CD14-positive monocyte (primary cell): ENCODE results near the gene CDH18. TPM values are rescaled to one million over a fixed set of nuclear protein-coding genes. Genes with fewer than 3 reads are reported as not detected.

Source experiments
- DNase-seq, 3 donors: peaks; one replicate each; pipeline ENCODE4 v3.0.0-alpha.2; 2011 to 2022
- H2AFZ ChIP-seq: 2 replicates; pipeline ENCODE4 v1.6.0; 2012; ENCODE audit warnings: mild to moderate bottlenecking, low read depth, low read length, inconsistent platforms; ENCODE audit not compliant: insufficient read depth, poor library complexity, severe bottlenecking
- H3K27ac ChIP-seq, 2 donors: 1 replicate in 1 of 2; 2 replicates in 1 of 2; pipeline ENCODE4 v1.5.1; 2012 to 2013; ENCODE audit warnings: low read length in 2 of 2, control low read depth in 1 of 2, inconsistent platforms in 1 of 2, low read depth in 1 of 2, mild to moderate bottlenecking in 1 of 2
- H3K27me3 ChIP-seq, 2 donors: one replicate each; pipeline versions ENCODE4 v1.6.0 to v1.6.1; 2011 to 2013; ENCODE audit warnings: low read length in 2 of 2; ENCODE audit not compliant: control insufficient read depth in 2 of 2, insufficient read depth in 2 of 2
- H3K36me3 ChIP-seq, 2 donors: replicated peaks in 1 of 2; 1 replicate in 1 of 2; 2 replicates in 1 of 2; pipeline versions ENCODE4 v1.5.1 to v1.6.1; 2012 to 2013; ENCODE audit warnings: low read length in 2 of 2, control low read depth in 1 of 2, inconsistent platforms in 1 of 2, mild to moderate bottlenecking in 1 of 2; ENCODE audit not compliant: insufficient read depth in 2 of 2, control insufficient read depth in 1 of 2
- H3K4me1 ChIP-seq, 2 donors: 1 replicate in 1 of 2; 2 replicates in 1 of 2; pipeline versions ENCODE4 v1.5.1 to v1.6.1; 2012 to 2013; ENCODE audit warnings: low read length in 2 of 2, control low read depth in 1 of 2, inconsistent platforms in 1 of 2, mild to moderate bottlenecking in 1 of 2, moderate library complexity in 1 of 2; ENCODE audit not compliant: insufficient read depth in 2 of 2, control insufficient read depth in 1 of 2
- H3K4me2 ChIP-seq: replicated peaks from 2 replicates; pipeline ENCODE3; 2012; ENCODE audit warnings: low read length, moderate library complexity, mild to moderate bottlenecking; ENCODE audit not compliant: poor library complexity, severe bottlenecking; ENCODE audit errors: extremely low read depth
- H3K4me3 ChIP-seq, 3 experiments: fragments of 200-600 bp in 1 of 3; sonication (generic) in 1 of 3; replicated peaks in 1 of 3; 1 replicate in 2 of 3; 2 replicates in 1 of 3; pipeline ENCODE4 v1.5.1; 2011 to 2013; ENCODE audit warnings: low read length in 3 of 3, mild to moderate bottlenecking in 3 of 3, control low read depth in 2 of 3, low read depth in 2 of 3, inconsistent platforms in 1 of 3, moderate library complexity in 1 of 3
- H3K79me2 ChIP-seq: 2 replicates; pipeline ENCODE4 v1.6.0; 2012; ENCODE audit warnings: mild to moderate bottlenecking, control low read depth, inconsistent platforms, low read length, moderate library complexity; ENCODE audit not compliant: insufficient read depth
- H3K9ac ChIP-seq: 2 replicates; pipeline ENCODE4 v1.6.0; 2017; ENCODE audit warnings: low read length, mild to moderate bottlenecking; ENCODE audit not compliant: insufficient read depth, poor library complexity, severe bottlenecking
- H3K9me3 ChIP-seq, 2 donors: replicated peaks in 1 of 2; 1 replicate in 1 of 2; 2 replicates in 1 of 2; pipeline versions ENCODE4 v1.5.1 to v1.6.1; 2012 to 2013; ENCODE audit warnings: low read length in 2 of 2, control low read depth in 1 of 2; ENCODE audit not compliant: control insufficient read depth in 1 of 2, insufficient read depth in 1 of 2
- H4K20me1 ChIP-seq: 2 replicates; pipeline ENCODE4 v1.6.0; 2012; ENCODE audit warnings: mild to moderate bottlenecking, low read length, control low read depth, moderate library complexity; ENCODE audit not compliant: insufficient read depth
- H3K27ac Mint-ChIP-seq, 7 donors: one replicate each; pipeline ENCODE4 v1.8.0; 2020; ENCODE audit warnings: mild to moderate bottlenecking in 7 of 7, mixed read lengths in 7 of 7, moderate library complexity in 6 of 7, inconsistent platforms in 2 of 7
- H3K27me3 Mint-ChIP-seq, 3 donors: one replicate each; pipeline ENCODE4 v1.8.0; 2021 to 2022; ENCODE audit warnings: low read depth in 3 of 3, mild to moderate bottlenecking in 3 of 3, mixed read lengths in 3 of 3, moderate library complexity in 3 of 3, inconsistent platforms in 1 of 3
- H3K36me3 Mint-ChIP-seq, 2 donors: one replicate each; pipeline ENCODE4 v1.8.0; 2020; ENCODE audit warnings: mixed read lengths in 2 of 2, inconsistent platforms in 1 of 2, mild to moderate bottlenecking in 1 of 2
- H3K4me1 Mint-ChIP-seq: one replicate; pipeline ENCODE4 v1.8.0; 2020; ENCODE audit warnings: mild to moderate bottlenecking, mixed read lengths
- H3K4me3 Mint-ChIP-seq, 2 donors: one replicate each; pipeline ENCODE4 v1.8.0; 2020; ENCODE audit warnings: mild to moderate bottlenecking in 2 of 2, mixed read lengths in 2 of 2, moderate library complexity in 1 of 2
- H3K9me3 Mint-ChIP-seq, 7 donors: one replicate each; pipeline ENCODE4 v1.8.0; 2020 to 2022; ENCODE audit warnings: mixed read lengths in 7 of 7, mild to moderate bottlenecking in 6 of 7, moderate library complexity in 6 of 7, inconsistent platforms in 2 of 7
- WGBS: methylation state at CpG from one replicate; pipeline ENCODE4 v1.1.5; 2013; ENCODE audit warnings: missing lambda C conversion rate; ENCODE audit not compliant: insufficient coverage; 5-methylcytosine and 5-hydroxymethylcytosine counted together
- intact Hi-C, 2 donors: fragments of 100-400 bp; cut with micrococcal nuclease; formaldehyde crosslinking; loops; one replicate each; pipeline versions ENCODE4 v1.15.0 to v1.15.1; 2023
- polyA plus RNA-seq, 3 donors: library from polyadenylated mRNA; depleted of rRNA in 1 of 3; unstranded in 2 of 3; stranded (reverse) in 1 of 3; fragments of 300-500 nt in 2 of 3; fragments of >200 nt in 1 of 3; fragmentation: Illumina TruSeq in 2 of 3; gene quantifications; 1 replicate in 2 of 3; 2 replicates in 1 of 3; pipeline ENCODE4 v1.2.3, GENCODE V29; 2012 to 2021
- TF ChIP-seq, protein P1 (sequence below): fragments of 200-600 bp; IDR thresholded peaks from one replicate; pipeline ENCODE4 v1.8.0; 2022; ENCODE audit warnings: antibody characterized with exemption, mild to moderate bottlenecking

Gene CDH18
- polyA plus RNA-seq, 3 donors: not detected

DNA sequence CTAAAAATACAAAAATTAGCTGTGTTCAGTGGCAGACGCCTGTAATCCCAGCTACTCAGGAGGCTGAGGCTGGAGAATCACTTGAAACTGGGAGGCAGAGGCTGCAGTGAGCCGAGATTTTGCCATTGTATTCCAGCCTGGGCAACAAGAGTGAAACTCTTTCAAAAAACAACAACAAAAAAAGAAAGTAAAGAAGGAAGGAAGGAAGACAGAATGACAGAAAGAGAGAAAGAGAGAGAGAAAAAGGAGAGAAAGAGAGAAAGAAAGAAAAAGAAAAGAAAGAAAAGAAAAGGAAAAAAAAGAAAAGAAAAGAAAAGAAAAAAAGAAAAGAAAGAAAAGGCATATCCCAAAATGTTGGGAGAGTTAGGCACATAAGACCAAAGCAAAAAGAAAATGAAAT is 278.6 kb downstream of the CDH18 start:
- no peaks in the 10 kb centered on the region for H4K20me1 ChIP-seq
- no peak overlapping the region for H2AFZ ChIP-seq
- 78% methylated on average over 1 of the region's 2 CpGs for WGBS
- H3K36me3 ChIP-seq: no peaks in the 10 kb centered on the region
- no peaks in the 10 kb centered on the region for H3K4me1 Mint-ChIP-seq
- H3K36me3 Mint-ChIP-seq: no peaks in the 10 kb centered on the region
- H3K27me3 ChIP-seq: no peaks in the 10 kb centered on the region
- no peak overlapping the region for H3K27ac ChIP-seq
- no peaks in the 10 kb centered on the region for H3K4me1 ChIP-seq
- TF ChIP-seq, protein P1, sequence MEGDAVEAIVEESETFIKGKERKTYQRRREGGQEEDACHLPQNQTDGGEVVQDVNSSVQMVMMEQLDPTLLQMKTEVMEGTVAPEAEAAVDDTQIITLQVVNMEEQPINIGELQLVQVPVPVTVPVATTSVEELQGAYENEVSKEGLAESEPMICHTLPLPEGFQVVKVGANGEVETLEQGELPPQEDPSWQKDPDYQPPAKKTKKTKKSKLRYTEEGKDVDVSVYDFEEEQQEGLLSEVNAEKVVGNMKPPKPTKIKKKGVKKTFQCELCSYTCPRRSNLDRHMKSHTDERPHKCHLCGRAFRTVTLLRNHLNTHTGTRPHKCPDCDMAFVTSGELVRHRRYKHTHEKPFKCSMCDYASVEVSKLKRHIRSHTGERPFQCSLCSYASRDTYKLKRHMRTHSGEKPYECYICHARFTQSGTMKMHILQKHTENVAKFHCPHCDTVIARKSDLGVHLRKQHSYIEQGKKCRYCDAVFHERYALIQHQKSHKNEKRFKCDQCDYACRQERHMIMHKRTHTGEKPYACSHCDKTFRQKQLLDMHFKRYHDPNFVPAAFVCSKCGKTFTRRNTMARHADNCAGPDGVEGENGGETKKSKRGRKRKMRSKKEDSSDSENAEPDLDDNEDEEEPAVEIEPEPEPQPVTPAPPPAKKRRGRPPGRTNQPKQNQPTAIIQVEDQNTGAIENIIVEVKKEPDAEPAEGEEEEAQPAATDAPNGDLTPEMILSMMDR: no peak
- no peak overlapping the region for H3K4me3 ChIP-seq
- no peak overlapping the region for H3K4me2 ChIP-seq
- no peak overlapping the region for H3K27ac Mint-ChIP-seq
- peaks cover 0 to 3% (median 0%) of the 10 kb centered on the region in 3 donors for H3K27me3 Mint-ChIP-seq
- peaks cover 9 to 15% of the 10 kb centered on the region in 2 donors for H3K9me3 ChIP-seq
- H3K9ac ChIP-seq: no peak overlapping the region
- H3K9me3 Mint-ChIP-seq: peaks cover 1 to 29% (median 6%) of the 10 kb centered on the region in 7 donors
- no peak for DNase-seq
- no peak overlapping the region for H3K4me3 Mint-ChIP-seq
- H3K79me2 ChIP-seq: no peaks in the 10 kb centered on the region
- intact Hi-C loops: no loop called here

DNA sequence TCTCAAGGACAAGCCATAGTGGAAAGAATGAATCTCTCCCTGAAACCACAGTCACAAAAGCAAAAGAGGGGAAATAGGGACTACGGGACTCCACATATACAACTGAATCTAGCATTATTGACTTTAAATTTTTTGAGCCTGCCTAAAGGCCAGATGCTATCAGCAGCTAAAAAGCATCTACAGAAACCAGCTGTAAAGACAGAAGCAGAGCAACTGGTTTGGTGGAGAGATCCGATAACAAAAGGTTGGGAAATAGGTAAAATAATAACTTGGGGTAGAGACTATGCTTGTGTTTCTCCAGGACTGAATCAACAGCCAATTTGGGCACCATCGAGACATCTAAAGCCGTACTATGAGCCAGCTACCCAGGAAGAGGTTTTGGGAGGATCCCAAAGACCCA is 281.2 kb downstream of the CDH18 start:
- TF ChIP-seq, protein P1: no peak
- Histone ChIP-seq H2AFZ (no peak overlapping the region), H3K79me2 (no peaks in the 10 kb centered on the region), H3K36me3 (no peaks in the 10 kb centered on the region), H3K27ac (no peak overlapping the region), H3K4me1 (no peaks in the 10 kb centered on the region), H3K9me3 (peaks cover 16 to 29% of the 10 kb centered on the region in 2 donors), H4K20me1 (no peaks in the 10 kb centered on the region), H3K9ac (no peak overlapping the region), H3K4me2 (no peak overlapping the region), H3K4me3 (no peak overlapping the region), H3K27me3 (no peaks in the 10 kb centered on the region)
- intact Hi-C loops: no loop called here
- Mint-ChIP-seq H3K4me1 (no peaks in the 10 kb centered on the region), H3K27ac (no peak overlapping the region), H3K9me3 (peaks cover 3 to 34% (median 9%) of the 10 kb centered on the region in 7 donors), H3K4me3 (no peak overlapping the region), H3K36me3 (no peaks in the 10 kb centered on the region), H3K27me3 (peaks cover 0 to 3% (median 0%) of the 10 kb centered on the region in 3 donors)
- DNase-seq: no peak
- WGBS: 96% methylated on average over 3 of the region's 4 CpGs
